ENCODE data around the gene RHEBL1.

GRCh38 chr12:49094160-49094974, 24.6 kb upstream of the RHEBL1 start, which contains the start of gene DHH:
- TF ChIP-seq MAX (IDR thresholded peaks at IDR 0.05), result 0 out of 2 replicates have a peak, but pooled peaks have one; percentile 30
- TF ChIP-seq RAD21 (IDR thresholded peaks at IDR 0.05; ENCODE audit: low read depth), result no peak
- no peak for TF ChIP-seq ZBTB7A (IDR thresholded peaks at IDR 0.05; ENCODE audit: low read depth)
- no peak for TF ChIP-seq REST (IDR thresholded peaks at IDR 0.05; ENCODE audit: low read depth)
- no peak for TF ChIP-seq EGR1 (IDR thresholded peaks at IDR 0.05)
- no peak for TF ChIP-seq TAF1 (IDR thresholded peaks at IDR 0.05; ENCODE audit: low read depth)

Measured in Ishikawa (cell line).